NCI-H2196 (cell line): Measurements from ENCODE around the gene TRAK1.

Experiments
- DNase-seq: peaks from one replicate; lab custom pipeline; 2025; ENCODE audit not compliant: unreplicated experiment; lab: John Stamatoyannopoulos, UW

The TRAK1 gene

GRCh38 chr3:42120866-42121265 lies 29.7 kb downstream of the TRAK1 start:
- no peak for DNase-seq

DNA sequence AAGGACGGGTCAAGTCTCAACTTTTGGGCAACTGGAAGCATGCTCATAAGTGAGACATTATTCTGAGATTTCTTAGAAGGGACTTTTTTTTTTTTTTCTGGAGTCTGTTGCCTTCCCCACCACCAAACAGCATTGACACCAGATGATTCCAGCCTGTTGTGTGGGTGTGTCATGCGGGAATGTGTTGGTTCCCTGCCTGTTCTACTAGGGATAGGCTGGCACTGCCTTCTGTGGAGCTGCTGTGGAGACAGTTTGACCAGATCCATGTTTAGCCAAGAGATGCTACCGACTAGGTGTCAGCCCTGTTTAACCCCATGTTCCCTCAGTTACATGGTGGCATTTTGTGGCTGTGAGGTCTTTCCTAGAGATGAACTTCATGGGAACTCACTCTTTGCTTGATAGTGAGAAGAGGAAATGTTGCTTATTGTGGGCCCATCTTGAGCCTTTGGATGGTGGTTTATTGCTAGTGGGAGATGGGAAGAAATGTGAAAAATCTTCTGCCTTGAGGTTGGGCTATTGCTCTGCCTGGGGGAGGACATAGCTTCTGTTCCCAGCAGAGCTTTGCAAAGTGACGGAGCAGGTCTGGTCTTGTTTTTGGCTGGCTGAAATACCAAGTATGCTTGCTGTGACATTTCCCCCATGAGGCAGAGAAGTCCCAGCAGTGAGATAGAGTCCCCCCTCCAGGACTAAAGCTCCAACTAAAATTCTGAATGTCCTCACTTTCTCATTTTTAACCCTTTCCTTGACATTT lies 31.3 kb downstream of the TRAK1 start:
- DNase-seq, result no peak

DNA sequence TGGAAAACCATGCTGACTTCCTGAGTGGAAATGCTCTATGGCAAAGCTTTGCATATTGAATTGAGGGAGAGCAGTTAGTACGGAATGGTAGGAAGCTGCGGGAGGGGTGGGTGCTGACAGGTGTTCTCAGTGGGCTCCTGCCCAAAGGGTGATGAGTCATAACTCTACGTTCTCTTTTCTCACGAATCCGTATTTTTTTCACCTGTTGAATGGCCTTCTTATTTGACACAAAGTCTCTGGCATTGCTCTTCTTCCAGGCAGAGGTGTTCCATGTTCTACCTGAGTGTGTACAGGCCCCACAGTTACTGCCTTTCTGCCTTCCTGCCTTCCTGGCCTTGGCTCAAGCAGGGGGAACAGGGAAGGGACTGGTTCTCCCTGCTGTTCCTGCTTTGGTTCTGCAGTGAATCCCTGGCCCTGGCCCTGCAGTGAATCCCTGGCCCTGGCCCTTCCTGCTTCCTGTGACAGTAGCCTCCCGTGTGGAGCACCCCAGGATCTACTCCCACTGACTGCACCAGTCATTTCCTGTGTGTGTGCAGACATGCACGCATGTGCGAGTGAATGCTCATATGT lies 31.9 kb downstream of the TRAK1 start:
- DNase-seq, result no peak

GRCh38 chr3:42123824-42124658 lies 32.9 kb downstream of the TRAK1 start:
- no peak for DNase-seq

- no peak for DNase-seq
Observed at GRCh38 chr3:42127226-42127625, 36.1 kb downstream of the TRAK1 start.

DNA sequence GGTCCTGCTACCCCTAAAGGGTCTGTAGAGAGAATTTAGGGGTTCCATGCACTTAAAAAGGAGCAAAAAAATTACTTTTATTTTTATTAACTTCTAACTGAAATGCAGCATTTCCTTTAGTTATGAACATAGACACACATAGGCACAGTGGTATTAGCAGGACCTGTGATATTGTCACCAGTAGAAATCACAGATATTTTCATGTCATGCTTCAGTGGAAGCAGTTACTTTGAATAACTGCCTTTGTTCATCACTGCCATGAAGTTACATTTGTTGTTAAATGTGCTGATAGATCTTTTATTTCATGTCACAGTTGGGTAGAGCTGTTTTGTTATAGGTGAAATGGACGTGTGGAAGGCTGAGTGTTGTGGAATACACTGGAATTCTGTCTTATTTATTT lies 37.4 kb downstream of the TRAK1 start:
- DNase-seq, result no peak

GRCh38 chr3:42129014-42129953 lies 38.1 kb downstream of the TRAK1 start:
- no peak for DNase-seq

DNA sequence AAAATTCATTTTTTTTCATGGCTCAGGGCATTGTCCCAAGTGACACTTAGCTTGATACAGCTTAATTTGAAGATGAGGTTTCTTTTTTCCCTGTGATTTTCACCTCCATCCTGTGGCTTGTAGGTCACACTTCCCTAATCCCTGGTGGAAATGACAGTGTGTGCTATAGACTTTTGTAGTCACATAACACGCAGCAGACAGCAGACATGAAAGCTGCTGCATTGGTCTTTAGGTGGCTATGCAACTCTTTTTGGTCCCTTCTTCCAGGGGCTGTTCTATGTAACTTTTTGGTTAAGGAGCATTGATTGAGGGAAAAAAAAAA lies 38.8 kb downstream of the TRAK1 start:
- no peak for DNase-seq

- DNase-seq, result no peak
Observed at GRCh38 chr3:42130329-42131070, 39.3 kb downstream of the TRAK1 start.

GRCh38 chr3:42133500-42134298 lies 42.5 kb downstream of the TRAK1 start:
- DNase-seq, result no peak

DNA sequence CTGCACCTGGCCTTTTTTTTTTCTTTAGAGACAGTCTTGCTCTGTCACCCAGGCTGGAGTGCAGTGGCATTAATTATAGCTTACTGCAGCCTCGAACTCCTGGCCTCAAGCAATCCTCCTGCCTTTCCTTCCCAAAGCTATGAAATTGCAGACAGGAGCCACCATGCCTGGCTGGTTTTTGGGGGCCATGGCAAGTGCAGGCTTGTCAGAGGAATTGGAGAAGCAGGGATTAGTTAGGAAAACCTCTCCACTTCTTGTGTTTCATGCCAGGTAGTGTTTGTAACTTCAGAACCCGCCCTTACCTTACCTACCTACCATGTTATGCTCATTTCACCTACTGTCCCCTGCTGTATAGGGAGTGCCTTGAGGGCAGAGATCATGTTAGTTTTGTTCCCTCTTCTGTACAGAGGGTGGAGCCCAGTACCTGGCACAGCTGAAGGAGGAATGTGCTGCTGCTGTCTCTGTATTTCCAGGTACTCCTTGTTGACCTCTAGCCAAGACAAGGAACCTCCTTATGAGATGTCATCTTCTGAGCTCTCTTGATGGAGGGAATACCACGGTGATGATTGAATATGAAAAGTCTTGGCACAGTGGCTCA lies 43.8 kb downstream of the TRAK1 start:
- no peak for DNase-seq

- no peak for DNase-seq
Observed at GRCh38 chr3:42139621-42140453, 48.7 kb downstream of the TRAK1 start.

GRCh38 chr3:42140665-42141203 lies 49.6 kb downstream of the TRAK1 start:
- no peak for DNase-seq

DNA sequence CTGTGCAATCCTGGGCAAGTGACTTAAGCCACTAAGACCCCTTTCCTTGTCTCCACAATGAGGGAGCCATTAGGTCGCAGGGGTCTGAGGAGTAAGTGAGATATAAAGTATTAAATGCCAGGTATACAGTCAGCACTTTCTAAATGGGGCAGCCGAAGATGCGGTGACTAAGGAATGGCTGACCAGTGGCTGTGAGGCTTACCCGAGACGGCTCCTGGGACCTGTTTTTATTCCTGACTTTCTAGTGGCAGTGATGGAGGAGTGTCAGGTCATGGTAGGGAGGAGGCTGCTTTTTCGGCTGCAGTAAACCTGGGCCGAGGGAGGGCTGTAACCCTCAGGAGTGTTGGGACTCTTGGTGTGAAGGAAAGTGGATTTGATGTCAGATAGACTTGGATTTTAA lies 52.3 kb downstream of the TRAK1 start:
- no peak for DNase-seq

GRCh38 chr3:42144209-42144608 lies 53.1 kb downstream of the TRAK1 start:
- no peak for DNase-seq

- no peak for DNase-seq
Observed at GRCh38 chr3:42148086-42148848, 57.1 kb downstream of the TRAK1 start.

- DNase-seq, result no peak
Observed at GRCh38 chr3:42148982-42149432, 57.9 kb downstream of the TRAK1 start.
